Muscle layer of duodenum (tissue), 2 donors: ENCODE data around the gene MYH6.

Experiments used
- H3K27ac ChIP-seq: one replicate; pipeline ENCODE4 v1.7.0; 2013; ENCODE audit warnings: mild to moderate bottlenecking, low read length
- H3K27me3 ChIP-seq: one replicate; pipeline ENCODE4 v1.7.0; 2013; ENCODE audit warnings: low read depth, mild to moderate bottlenecking, control low read depth, low read length
- H3K36me3 ChIP-seq, 2 donors: one replicate each; pipeline ENCODE4 v1.7.0; 2013; ENCODE audit warnings: low read length in 2 of 2, control low read depth in 1 of 2, mild to moderate bottlenecking in 1 of 2; ENCODE audit not compliant: insufficient read depth in 2 of 2, control insufficient read depth in 1 of 2
- H3K4me1 ChIP-seq, 2 donors: one replicate each; pipeline ENCODE4 v1.7.0; 2013; ENCODE audit warnings: low read length in 2 of 2, mild to moderate bottlenecking in 2 of 2, control low read depth in 1 of 2, moderate library complexity in 1 of 2; ENCODE audit not compliant: insufficient read depth in 2 of 2, control insufficient read depth in 1 of 2
- H3K4me3 ChIP-seq, 2 donors: one replicate each; pipeline ENCODE4 v1.7.0; 2013; ENCODE audit warnings: low read length in 2 of 2, low read depth in 1 of 2, mild to moderate bottlenecking in 1 of 2
- H3K9me3 ChIP-seq, 2 donors: one replicate each; pipeline ENCODE4 v1.7.0; 2013; ENCODE audit warnings: low read length in 2 of 2, control low read depth in 1 of 2, mild to moderate bottlenecking in 1 of 2; ENCODE audit not compliant: control insufficient read depth in 1 of 2
- donor health status: healthy.

The MYH6 gene

DNA sequence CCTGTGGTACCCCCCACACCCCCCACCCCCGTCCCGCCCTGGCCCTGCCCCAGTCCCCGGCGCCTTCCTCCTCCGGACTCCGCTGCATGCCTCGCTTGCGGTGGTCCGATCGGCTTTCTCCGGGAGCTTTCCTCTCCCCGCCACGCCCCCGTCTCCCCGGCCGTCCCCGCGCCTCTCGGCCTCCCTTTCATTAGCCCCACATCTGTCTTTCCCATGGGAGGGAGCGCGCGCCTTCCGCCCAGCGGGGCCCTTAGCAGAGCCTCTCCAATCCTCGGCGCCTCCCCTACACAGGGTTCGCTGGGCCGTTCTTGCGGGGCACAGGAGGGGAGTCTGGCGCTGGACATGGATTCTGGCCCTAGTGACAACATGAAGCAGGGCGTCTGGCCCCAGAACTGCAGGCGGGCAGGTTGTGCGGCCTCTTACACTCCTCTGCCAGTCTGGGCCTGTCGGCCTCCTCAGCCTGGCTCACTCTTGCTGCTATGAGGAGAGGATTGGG lies 41.6 kb downstream of the MYH6 start:
- Histone ChIP-seq H3K36me3 (peaks cover 0 to 6% of the 10 kb centered on the region in 2 donors), H3K27me3 (no peaks in the 10 kb centered on the region), H3K4me1 (peaks cover 10 to 36% of the 10 kb centered on the region in 2 donors), H3K4me3 (peak overlapping the region in 1 of 2 donors; percentile 74), H3K27ac (peak overlapping the region; percentile 72), H3K9me3 (no peaks in the 10 kb centered on the region)

DNA sequence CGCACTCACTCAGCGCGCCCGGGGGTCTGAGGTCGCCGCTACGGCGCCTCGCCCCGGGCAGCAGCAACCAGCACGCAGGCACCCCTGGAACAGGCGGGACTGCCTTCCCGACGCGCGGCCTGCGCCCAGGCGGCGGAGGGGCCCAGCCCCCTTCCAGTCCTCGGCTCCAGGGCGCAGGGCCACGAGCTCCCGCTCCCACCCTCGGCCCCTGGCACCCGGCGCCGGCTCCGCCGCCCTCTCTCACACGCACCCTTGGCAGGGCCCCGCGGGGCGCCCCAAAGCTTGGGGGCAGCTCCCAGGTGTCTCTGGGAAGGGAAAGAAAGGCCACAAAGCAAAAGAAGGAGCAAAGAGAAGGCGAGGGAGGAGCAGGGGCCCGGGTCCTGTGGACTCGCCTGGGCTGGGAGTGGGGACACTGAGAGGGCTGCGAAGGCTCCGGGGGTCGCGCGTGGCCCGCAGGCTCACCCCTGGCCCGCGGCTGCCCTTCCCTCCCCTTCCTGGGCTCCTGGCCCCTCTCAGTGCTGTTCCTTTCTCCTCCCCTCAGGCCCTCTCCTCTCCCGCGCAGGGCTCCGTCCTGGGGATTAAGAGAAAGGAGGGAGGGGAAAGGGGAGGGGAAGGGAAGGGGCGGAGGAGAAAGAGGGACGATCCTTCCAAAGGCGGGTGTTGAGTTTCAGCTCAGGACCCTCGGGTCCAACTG lies 42.2 kb downstream of the MYH6 start:
- Histone ChIP-seq H3K9me3 (no peaks in the 10 kb centered on the region), H3K4me1 (peaks cover 10 to 41% of the 10 kb centered on the region in 2 donors), H3K27ac (peak overlapping the region; percentile 67), H3K27me3 (no peaks in the 10 kb centered on the region), H3K36me3 (peaks cover 0 to 6% of the 10 kb centered on the region in 2 donors), H3K4me3 (peak overlapping the region; percentile 16 to 74)

DNA sequence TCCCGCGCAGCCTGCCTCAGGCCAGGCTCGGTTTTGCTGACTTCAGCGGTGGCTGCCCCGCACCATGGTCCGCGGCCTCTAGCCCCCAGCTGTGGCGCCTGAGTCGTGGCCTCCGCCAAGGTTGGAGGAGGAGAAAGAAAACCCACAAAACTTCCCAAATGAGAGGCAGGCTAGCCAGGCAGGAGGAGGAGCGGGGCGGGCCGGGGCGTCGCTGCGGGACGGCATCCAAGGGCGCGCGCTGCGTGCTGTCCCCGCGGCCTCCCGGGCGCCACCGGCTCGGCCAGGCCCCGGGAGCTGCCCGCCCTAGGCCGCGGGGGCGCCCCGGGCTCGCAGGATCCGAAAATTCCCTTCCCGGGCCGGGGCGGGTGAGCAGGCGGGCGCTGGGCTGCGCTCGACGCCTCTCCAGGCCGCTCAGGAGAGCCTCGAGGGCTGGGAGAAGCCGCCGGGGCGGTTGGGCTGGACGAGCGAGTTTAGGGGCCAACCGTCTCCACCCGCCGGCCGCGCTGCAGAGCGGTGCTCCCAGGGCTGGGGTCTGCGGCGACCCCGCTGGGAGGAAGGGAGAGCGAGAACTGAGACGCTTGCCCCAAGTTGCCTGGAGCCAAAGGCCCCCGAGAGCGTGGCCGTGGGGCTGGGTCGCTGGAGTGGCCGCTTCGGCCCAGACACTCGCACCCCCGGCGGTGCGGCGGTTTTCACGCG lies 42.9 kb downstream of the MYH6 start, which contains the start of gene EFS:
Gene EFS, minus strand, starts transcription at position 137 of the 696 bp plus-strand sequence. CDS start 147 bp downstream, outside the sequence.
- peak within 1 kb of the TSS; percentile 57 to 74 for H3K4me3 ChIP-seq
- H3K27me3 ChIP-seq = no peaks in the 10 kb centered on the region
- peaks cover 10 to 46% of the 10 kb centered on the region in 2 donors for H3K4me1 ChIP-seq

DNA sequence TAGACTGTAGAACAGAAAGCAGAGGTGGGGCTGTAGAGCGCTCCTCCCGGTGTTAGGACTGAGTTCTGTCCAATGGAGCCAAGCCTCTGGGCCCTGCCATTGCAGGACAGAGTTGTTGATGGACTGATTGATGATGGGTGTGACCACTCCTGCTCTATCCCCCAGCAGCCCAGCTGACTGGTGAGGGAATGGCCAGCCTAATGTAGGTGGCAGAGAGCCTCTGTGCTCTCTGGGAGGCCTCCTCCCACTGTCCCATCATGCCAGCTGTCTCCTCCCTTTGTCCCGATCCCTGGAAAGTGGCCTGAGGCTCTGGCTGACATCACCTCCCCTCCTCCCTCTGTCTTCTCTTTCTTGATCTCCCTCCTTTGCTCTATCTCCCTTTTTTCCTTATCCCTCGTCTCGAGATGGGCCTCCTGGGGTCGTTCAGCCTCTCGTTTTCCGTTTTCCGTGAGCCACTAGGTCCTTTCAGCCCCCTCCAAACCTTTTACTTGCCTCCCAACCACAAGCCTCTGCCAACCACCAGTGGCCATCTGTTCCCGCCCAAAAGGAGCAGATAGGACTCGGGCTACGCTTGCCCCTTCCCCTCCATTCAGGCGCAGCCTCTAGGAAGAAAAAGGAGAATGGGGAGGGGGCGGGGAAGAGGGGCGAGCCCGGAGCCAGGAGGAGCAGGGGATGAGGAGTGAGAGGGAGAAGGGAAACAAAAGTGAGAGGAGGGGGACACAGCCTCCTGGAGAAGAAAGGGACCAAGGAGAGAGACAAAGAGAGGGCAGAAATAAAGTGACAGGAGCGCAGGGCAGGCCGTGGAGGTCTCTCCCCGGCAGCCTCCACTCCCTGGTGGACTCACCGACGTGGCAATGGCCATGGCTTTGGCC lies 43.7 kb downstream of the MYH6 start:
- peaks cover 0 to 19% of the 10 kb centered on the region in 2 donors for H3K36me3 ChIP-seq
- H3K27ac ChIP-seq = peak overlapping the region; percentile 86
- no peaks in the 10 kb centered on the region for H3K9me3 ChIP-seq
- H3K4me3 ChIP-seq = peak overlapping the region; percentile 57 to 74
- H3K27me3 ChIP-seq = no peaks in the 10 kb centered on the region
- H3K4me1 ChIP-seq = peaks cover 10 to 54% of the 10 kb centered on the region in 2 donors

More for the DNA sequence above, 42.9 kb downstream of the MYH6 start, which contains the start of gene EFS:
- peaks cover 0 to 11% of the 10 kb centered on the region in 2 donors for H3K36me3 ChIP-seq
- peak within 1 kb of the TSS; percentile 86 for H3K27ac ChIP-seq
- no peaks in the 10 kb centered on the region for H3K9me3 ChIP-seq

DNA sequence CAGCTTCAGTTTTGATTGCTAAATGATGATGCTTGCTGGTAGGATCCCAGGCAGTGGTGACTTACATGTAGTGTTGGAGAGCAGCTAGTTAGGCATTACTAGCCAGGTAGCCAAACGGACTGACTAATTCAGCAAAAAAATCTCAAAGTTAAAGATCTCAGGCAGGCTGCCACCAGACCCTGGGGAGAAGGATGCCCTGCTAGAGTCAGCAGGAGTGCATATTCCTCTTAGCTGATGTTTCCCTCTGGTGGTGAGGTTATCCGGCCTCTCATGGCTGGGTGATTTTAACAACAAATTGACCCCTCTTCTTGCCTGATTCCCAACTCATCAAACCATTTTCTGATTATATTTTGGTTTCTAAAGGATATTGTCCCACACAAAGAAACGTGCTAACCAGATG lies 45.9 kb downstream of the MYH6 start:
- Histone ChIP-seq H3K36me3 (peaks cover 3 to 23% of the 10 kb centered on the region in 2 donors), H3K4me1 (peaks cover 10 to 54% of the 10 kb centered on the region in 2 donors), H3K9me3 (no peaks in the 10 kb centered on the region), H3K27me3 (no peaks in the 10 kb centered on the region), H3K4me3 (no peak overlapping the region), H3K27ac (peak overlapping the region; percentile 27)

DNA sequence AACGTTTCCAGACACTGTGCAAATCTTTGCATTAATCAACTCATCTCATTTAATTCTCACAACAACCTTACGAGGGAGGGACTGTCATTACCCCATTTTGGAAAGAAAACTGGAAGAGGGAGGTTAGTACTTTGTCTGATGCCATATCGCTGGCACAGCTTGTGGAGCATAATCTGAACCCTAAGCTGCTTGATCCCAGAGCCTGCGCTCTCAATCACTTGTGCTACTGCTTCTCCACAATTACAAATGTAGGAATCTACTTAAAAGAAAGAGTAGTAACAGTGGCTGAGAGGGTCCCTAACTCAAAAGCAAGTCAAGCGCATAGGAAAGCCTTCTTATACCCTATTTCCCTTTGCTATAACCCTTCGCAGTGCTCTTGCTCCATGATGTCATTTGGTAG lies 46.3 kb downstream of the MYH6 start:
- no peaks in the 10 kb centered on the region for H3K9me3 ChIP-seq
- H3K36me3 ChIP-seq = peaks cover 3 to 26% of the 10 kb centered on the region in 2 donors
- no peak overlapping the region for H3K4me3 ChIP-seq
- peaks cover 8 to 50% of the 10 kb centered on the region in 2 donors for H3K4me1 ChIP-seq
- no peaks in the 10 kb centered on the region for H3K27me3 ChIP-seq
- H3K27ac ChIP-seq = peak overlapping the region; percentile 27

DNA sequence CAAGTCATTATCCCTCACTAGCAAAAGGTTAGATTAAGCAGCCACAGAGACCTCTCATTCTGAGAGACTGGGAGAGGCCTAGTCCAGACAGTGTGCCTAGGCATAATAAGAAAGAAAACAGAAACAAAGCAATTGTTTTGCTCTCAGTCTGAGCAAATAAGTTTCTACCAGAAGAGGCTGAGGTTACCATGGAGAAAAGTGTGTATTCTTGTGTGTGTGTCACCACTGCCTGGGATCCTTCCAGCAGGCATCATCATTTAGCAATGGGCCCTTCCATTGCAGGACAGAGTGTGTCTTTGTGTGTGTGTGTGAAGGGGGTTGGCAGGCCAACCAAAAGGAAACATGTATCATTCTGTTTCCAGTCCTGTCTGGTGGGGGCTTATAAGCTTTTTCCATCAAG lies 46.8 kb downstream of the MYH6 start:
- Histone ChIP-seq H3K4me3 (no peak overlapping the region), H3K4me1 (peaks cover 7 to 47% of the 10 kb centered on the region in 2 donors), H3K27ac (peak overlapping the region; percentile 50), H3K27me3 (no peaks in the 10 kb centered on the region), H3K36me3 (peaks cover 3 to 26% of the 10 kb centered on the region in 2 donors), H3K9me3 (no peaks in the 10 kb centered on the region)

DNA sequence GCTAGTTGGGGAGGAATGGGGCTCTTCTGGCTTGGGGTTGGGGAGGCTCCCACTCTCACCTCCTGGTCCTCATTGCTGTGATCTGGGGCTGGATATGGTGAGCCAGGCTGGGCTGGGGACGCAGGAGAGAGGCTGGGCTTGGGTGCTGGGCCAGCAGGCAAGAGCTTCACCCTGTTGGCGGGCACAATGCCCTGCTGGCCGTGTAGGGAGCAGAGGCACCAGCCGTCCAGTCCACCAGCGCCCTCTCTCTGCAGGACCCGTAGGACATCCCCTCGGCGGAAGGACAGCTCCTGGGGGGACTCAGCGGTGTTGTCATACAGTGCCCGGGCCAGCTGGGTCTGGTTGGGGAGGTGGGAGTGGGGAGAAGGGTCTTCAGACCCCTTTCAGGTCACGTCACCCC lies 47.6 kb downstream of the MYH6 start:
- Histone ChIP-seq H3K27ac (peak overlapping the region; percentile 50), H3K4me3 (no peak overlapping the region), H3K4me1 (peaks cover 7 to 47% of the 10 kb centered on the region in 2 donors), H3K9me3 (no peaks in the 10 kb centered on the region), H3K36me3 (peaks cover 3 to 26% of the 10 kb centered on the region in 2 donors), H3K27me3 (no peaks in the 10 kb centered on the region)

DNA sequence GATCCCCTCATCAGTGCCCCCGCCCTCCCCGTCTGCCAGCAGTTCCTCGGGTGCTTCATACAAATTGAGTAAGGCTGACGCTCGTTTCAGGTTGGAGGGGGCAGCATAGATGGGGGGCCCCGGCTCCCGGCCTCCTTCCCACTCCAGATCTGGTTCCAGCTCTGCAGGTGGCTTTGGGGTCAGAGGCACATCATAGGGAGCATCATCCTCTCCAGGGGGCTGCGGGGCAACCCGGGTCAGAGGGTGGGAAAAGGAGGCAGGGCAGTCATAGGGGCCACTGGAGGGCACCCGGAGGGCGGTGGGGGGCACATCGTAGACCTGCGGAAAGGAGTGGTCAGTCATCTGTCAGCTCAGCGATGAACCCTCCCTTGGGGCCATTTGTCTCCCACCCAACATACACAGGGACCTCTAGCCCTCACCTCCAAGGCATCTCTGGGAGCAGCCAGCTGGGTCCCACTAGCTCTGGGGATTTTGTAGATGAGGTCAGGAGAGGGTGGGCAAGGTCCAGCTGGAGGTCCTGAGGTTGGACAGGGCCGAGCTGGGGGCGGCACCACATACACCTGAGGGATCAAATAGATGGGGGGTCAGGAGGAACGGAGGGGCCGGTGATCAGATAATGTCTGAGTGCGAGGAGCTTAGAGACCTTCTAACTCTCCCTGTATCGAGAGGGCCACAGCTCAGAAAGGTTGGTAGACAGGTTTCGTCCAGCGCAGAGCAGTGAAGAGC lies 48.2 kb downstream of the MYH6 start:
- Histone ChIP-seq H3K27me3 (no peaks in the 10 kb centered on the region), H3K9me3 (no peaks in the 10 kb centered on the region), H3K27ac (no peak overlapping the region), H3K36me3 (peaks cover 3 to 26% of the 10 kb centered on the region in 2 donors), H3K4me1 (peaks cover 7 to 47% of the 10 kb centered on the region in 2 donors), H3K4me3 (no peak overlapping the region)

DNA sequence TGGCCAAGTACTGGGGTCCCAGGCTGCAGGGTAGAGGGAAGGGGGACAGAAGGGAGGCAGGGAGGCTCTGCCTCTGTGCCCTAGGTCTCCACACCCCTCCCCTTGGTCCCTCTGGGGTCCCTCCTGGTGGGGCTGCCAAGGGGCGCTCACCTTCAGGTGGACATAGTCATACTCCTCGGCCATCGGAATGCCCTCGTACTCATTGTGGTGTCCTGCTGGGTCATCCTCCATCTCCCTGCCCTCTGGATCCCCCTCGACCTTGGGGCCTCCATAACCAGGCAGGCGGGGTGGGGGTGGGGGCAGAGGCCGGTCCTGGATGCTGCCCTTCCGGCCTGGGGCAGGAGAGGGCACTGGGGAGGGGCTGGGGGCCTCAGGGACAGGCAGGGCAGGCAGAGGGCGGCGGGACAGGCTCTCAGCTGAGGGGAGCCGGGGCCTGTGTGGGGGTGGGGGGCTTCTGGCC lies 48.9 kb downstream of the MYH6 start:
- peaks cover 7 to 44% of the 10 kb centered on the region in 2 donors for H3K4me1 ChIP-seq
- no peaks in the 10 kb centered on the region for H3K27me3 ChIP-seq
- no peak overlapping the region for H3K27ac ChIP-seq
- H3K4me3 ChIP-seq = no peak overlapping the region
- peaks cover 3 to 26% of the 10 kb centered on the region in 2 donors for H3K36me3 ChIP-seq
- no peaks in the 10 kb centered on the region for H3K9me3 ChIP-seq
